GM12878 (cell line): ENCODE measurements around the gene MDFIC. TPM values are rescaled to one million over a fixed set of nuclear protein-coding genes. Genes with fewer than 3 reads are reported as not detected.

Experiments
- HDGF ChIP-seq: fragments of 450-650 bp; IDR thresholded peaks from 2 replicates; pipeline ENCODE4 v1.6.1; 2016; ENCODE audit warnings: antibody characterized with exemption
- MEF2A ChIP-seq: IDR thresholded peaks from 2 replicates; pipeline ENCODE4 v1.6.1; 2011; ENCODE audit warnings: low read depth, mild to moderate bottlenecking, low read length, moderate library complexity; ENCODE audit not compliant: insufficient read depth
- MTA2 ChIP-seq: fragments of 450-650 bp; IDR thresholded peaks from 2 replicates; pipeline ENCODE4 v1.6.1; 2016; ENCODE audit warnings: low read depth, mild to moderate bottlenecking, moderate library complexity
- RAD51 ChIP-seq: fragments of 450-650 bp; IDR thresholded peaks from 2 replicates; pipeline ENCODE4 v1.6.1; 2016; ENCODE audit warnings: moderate library complexity, mild to moderate bottlenecking, inconsistent platforms
- STAT1 ChIP-seq: fragments of 450-650 bp; conservative IDR thresholded peaks from 2 replicates; pipeline ENCODE4 v1.6.1; 2014; ENCODE audit warnings: antibody characterized with exemption, mild to moderate bottlenecking
- STAT3 ChIP-seq: IDR thresholded peaks from 2 replicates; pipeline ENCODE4 v1.6.1; 2011; ENCODE audit warnings: low read depth, low read length, improper control_type of control experiment
- TARDBP ChIP-seq: IDR thresholded peaks from 2 replicates; pipeline ENCODE4 v1.6.1; 2016; ENCODE audit warnings: borderline replicate concordance
- YY1 ChIP-seq: IDR thresholded peaks from 2 replicates; pipeline ENCODE4 v1.6.1; 2011; ENCODE audit warnings: low read depth, mild to moderate bottlenecking, low read length
- polyA plus RNA-seq, 11 experiments: library from polyadenylated mRNA; depleted of rRNA in 4 of 11; unstranded in 6 of 11; stranded (reverse) in 5 of 11; fragments of >200 nt; fragmentation: Nextera tagmentation in 4 of 11; fragmentation: Illumina TruSeq in 1 of 11; extraction: Ambion mirVana in 4 of 11; extraction: Trizol in 1 of 11; gene quantifications; 1 replicate in 1 of 11; 2 replicates in 10 of 11; pipeline versions ENCODE4 v1.2.1 to v1.2.3, GENCODE V29; 2011 to 2016; ENCODE audit warnings: inconsistent platforms in 2 of 11, missing spikeins in 2 of 11, low read depth in 1 of 11
- total RNA-seq, 4 experiments: library from RNA; depleted of rRNA in 3 of 4; stranded (reverse); fragments of >200 nt in 3 of 4; fragmentation: Illumina TruSeq in 1 of 4; extraction: Trizol in 1 of 4; gene quantifications; 2 replicates each; pipeline versions ENCODE4 v1.2.1 to v1.2.3, GENCODE V29; 2013 to 2021
- TF ChIP-seq, protein P1 (sequence below): fragments of 450-650 bp; IDR thresholded peaks from 2 replicates; pipeline ENCODE4 v1.6.1; 2017; ENCODE audit warnings: mild to moderate bottlenecking, low read depth, inconsistent platforms; ENCODE audit not compliant: poor library complexity, severe bottlenecking
- TF ChIP-seq, protein P2 (sequence below): IDR thresholded peaks from 2 replicates; pipeline ENCODE4 v1.6.1; 2012; ENCODE audit warnings: low read depth, low read length, improper control_type of control experiment
- TF ChIP-seq, protein P3 (sequence below): fragments of 450-650 bp; IDR thresholded peaks from 2 replicates; pipeline ENCODE4 v1.6.1; 2016; ENCODE audit warnings: mild to moderate bottlenecking

Gene MDFIC
- total and polyA plus RNA-seq, 10 of the 15 experiments (the other 5 are each of a cell fraction or from before 2014, with no cell fraction given) = 7.3 to 58.4 (median 40.0) TPM

DNA sequence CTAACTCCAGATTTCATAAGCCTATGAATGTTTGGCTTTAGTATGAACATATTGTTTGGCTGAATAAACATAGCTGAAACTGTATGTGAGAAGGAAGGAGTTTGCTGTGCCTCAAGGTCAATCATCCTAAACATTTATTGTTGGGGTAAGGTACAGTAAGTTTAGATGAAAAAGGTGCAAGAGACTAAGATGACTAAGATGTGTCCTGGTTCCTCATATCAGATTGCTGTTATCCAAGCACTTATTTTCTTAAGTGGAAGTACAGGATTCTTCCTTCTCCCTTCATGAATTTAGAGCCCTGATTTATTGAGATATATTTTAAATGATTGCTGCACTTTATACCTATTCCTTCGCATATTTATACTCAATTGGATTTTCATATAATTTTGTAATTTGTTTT is 12.2 kb downstream of the MDFIC start (continued):
- TF ChIP-seq, protein P1, sequence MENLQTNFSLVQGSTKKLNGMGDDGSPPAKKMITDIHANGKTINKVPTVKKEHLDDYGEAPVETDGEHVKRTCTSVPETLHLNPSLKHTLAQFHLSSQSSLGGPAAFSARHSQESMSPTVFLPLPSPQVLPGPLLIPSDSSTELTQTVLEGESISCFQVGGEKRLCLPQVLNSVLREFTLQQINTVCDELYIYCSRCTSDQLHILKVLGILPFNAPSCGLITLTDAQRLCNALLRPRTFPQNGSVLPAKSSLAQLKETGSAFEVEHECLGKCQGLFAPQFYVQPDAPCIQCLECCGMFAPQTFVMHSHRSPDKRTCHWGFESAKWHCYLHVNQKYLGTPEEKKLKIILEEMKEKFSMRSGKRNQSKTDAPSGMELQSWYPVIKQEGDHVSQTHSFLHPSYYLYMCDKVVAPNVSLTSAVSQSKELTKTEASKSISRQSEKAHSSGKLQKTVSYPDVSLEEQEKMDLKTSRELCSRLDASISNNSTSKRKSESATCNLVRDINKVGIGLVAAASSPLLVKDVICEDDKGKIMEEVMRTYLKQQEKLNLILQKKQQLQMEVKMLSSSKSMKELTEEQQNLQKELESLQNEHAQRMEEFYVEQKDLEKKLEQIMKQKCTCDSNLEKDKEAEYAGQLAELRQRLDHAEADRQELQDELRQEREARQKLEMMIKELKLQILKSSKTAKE = no peak
- TF ChIP-seq TARDBP (no peak), STAT1 (no peak), STAT3 (no peak), MEF2A (no peak), HDGF (no peak), YY1 (no peak), RAD51 (no peak), MTA2 (no peak)
- TF ChIP-seq, protein P2, sequence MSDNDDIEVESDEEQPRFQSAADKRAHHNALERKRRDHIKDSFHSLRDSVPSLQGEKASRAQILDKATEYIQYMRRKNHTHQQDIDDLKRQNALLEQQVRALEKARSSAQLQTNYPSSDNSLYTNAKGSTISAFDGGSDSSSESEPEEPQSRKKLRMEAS = no peak
- TF ChIP-seq, protein P3, sequence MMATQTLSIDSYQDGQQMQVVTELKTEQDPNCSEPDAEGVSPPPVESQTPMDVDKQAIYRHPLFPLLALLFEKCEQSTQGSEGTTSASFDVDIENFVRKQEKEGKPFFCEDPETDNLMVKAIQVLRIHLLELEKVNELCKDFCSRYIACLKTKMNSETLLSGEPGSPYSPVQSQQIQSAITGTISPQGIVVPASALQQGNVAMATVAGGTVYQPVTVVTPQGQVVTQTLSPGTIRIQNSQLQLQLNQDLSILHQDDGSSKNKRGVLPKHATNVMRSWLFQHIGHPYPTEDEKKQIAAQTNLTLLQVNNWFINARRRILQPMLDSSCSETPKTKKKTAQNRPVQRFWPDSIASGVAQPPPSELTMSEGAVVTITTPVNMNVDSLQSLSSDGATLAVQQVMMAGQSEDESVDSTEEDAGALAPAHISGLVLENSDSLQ = no peak
- TF ChIP-seq, all 136 proteins: peak for 3
